ENCODE results near the gene SLC9A1.

DNA sequence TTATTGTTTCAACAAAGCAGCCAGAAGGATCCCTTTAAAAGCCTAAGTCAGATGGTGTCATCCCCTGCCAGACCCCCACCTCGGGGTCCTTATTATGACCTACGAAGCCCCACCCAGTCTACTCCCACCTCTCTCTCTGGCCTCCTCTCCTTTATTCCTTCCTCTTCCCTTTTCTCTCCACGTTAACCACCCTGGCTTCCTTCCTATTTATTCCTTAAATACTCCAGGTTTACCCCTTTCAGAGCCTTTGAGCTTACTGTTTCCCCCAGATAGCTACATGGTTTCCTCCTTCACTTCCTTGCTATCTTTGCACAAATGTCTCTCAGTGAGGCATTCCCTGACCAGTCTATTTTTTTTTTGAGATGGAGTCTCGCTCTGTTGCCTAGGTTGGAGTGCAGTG lies 12.0 kb upstream of the SLC9A1 start:
- TF ChIP-seq, protein P1, sequence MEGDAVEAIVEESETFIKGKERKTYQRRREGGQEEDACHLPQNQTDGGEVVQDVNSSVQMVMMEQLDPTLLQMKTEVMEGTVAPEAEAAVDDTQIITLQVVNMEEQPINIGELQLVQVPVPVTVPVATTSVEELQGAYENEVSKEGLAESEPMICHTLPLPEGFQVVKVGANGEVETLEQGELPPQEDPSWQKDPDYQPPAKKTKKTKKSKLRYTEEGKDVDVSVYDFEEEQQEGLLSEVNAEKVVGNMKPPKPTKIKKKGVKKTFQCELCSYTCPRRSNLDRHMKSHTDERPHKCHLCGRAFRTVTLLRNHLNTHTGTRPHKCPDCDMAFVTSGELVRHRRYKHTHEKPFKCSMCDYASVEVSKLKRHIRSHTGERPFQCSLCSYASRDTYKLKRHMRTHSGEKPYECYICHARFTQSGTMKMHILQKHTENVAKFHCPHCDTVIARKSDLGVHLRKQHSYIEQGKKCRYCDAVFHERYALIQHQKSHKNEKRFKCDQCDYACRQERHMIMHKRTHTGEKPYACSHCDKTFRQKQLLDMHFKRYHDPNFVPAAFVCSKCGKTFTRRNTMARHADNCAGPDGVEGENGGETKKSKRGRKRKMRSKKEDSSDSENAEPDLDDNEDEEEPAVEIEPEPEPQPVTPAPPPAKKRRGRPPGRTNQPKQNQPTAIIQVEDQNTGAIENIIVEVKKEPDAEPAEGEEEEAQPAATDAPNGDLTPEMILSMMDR (IDR thresholded peaks at IDR 0.05): no peak
- TF ChIP-seq POLR2AphosphoS5 (IDR thresholded peaks at IDR 0.05): no peak
- no peak for TF ChIP-seq POLR2A (IDR thresholded peaks at IDR 0.05)
